A549 (cell line): ENCODE results near the gene ZHX3.

Experiments used
- CTCF ChIP-seq: fragments of >200 bp; sonication (Bioruptor Twin); formaldehyde crosslinking; IDR thresholded peaks from 3 replicates; pipeline ENCODE4 v1.5.1; 2016
- SMC3 ChIP-seq: fragments of >200 bp; sonication (Bioruptor Twin); formaldehyde crosslinking; IDR thresholded peaks from 3 replicates; pipeline ENCODE4 v1.6.1; 2018; ENCODE audit warnings: inconsistent platforms

GRCh38 chr20:41359541-41360011 lies 42.0 kb upstream of the ZHX3 start:
- no peak for TF ChIP-seq CTCF
- TF ChIP-seq SMC3, result no peak
